Left colon (tissue), 2 donors: ENCODE measurements around the gene HIPK2. TPM values are rescaled to one million over a fixed set of nuclear protein-coding genes. Genes with fewer than 3 reads are reported as not detected.

Experiments used
- ATAC-seq: fragments of 200-7000 bp; cut with Tn5 transposase; one replicate; pipeline ENCODE4 v1.9.1; 2020; ENCODE audit warnings: mild to moderate bottlenecking, moderate library complexity
- DNase-seq, 2 donors: peaks; one replicate each; pipeline ENCODE4 v3.0.0-alpha.2; 2020
- intact Hi-C, 2 donors: fragments of 100-400 bp; cut with DNase I in 1 of 2; cut with micrococcal nuclease in 1 of 2; formaldehyde crosslinking; loops; one replicate each; pipeline versions ENCODE4 v1.11.2 to v1.14.0; 2022; cut with DNase I, micrococcal nuclease
- total RNA-seq, 2 donors: library from RNA; stranded (reverse); fragmentation: NEBNext Ultra II Directional; extraction: Animal tissue kit (Norgen Biotek cat#: 25700); gene quantifications; one replicate each; pipeline ENCODE4 v1.2.1, GENCODE V29; 2021
- donor health status: DM: no; HTN: no; CAD: no.
- donor health status: DM: yes; HTN: yes; CAD: no.

Gene HIPK2
- total RNA-seq, 2 donors from 2014 or later = 36.4 to 37.8 TPM

DNA sequence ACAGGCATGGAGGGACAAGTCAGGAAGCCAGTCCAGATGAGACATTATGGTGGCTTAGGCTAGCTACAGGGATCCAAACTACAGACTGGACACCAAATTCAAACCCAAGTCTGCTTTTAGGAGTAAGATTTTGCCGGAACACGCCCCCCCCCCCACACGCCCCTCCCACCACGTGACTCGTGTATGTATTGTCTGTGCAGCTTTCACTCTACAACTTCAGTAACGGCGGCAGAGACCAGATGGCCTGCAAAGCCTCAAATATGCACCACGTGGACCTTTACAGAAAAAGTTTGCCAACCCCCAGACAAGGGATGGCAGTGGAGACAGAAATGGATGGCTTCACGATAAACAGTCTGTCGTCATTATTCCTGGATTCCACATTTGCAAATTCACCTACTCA is 14.5 kb downstream of the HIPK2 start:
- ATAC-seq (no peak), DNase-seq (no peak)
- intact Hi-C loops = no loop called here

DNA sequence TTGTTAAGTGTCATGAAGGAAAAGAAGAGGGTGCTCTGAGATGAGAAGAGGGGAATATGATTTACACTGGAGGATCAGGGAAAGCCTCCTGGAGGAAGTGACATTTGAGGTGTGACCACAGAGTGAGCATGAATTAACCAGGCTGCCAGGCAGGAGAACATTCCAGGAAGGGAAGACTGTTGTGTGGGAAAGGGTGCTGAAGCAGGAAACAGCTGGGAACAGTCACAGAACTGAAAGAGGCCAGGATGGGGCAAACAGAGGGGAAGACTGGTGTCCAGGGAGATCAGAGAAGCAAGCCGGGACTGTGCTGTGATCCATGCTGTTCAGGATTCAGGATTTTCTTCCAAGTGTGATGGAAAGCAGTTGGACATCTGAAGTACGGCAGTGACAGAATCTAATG is 14.9 kb downstream of the HIPK2 start:
- no peak for DNase-seq
- intact Hi-C loops = no loop called here
- peak; percentile 48 for ATAC-seq

DNA sequence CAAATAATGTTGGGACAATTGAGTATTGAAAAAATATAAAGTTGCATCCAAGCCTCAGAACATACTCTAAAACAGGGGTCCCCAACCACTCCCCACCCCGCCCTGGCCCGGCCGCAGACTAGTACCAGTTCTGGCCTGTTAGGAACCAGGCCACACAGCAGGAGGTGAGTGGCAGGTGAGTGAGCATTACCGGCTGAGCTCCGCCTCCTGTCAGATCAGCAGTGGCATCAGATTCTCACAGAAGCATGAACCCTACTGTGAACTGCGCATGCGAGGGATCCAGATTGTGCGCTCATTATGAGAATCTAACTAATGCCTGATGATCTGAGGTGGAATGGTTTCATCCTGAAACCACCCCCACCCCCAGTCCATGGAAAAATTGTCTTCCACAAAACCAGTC is 19.4 kb downstream of the HIPK2 start:
- DNase-seq (peak; percentile 61 to 68), ATAC-seq (peak; percentile 44)
- intact Hi-C loops = no loop called here

DNA sequence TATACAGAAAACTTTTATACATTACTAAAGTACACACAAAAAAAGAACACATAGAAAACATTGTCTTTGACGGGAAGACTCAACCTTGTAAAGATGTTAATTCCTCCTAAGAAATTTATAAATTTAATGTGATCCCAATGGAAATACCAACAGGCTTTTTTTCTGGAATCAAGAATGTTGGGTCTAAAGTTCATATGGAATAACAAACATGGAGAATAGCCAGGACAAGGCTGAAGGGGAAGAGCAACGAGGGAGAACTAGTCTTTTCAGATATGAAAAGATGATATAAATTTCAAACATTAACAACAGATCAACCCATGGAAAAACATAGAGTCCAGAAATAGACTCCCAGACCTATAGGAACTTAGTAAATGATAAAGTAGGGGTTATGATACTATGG is 19.8 kb downstream of the HIPK2 start:
- DNase-seq (no peak), ATAC-seq (peak; percentile 25)
- intact Hi-C loops = no loop called here

DNA sequence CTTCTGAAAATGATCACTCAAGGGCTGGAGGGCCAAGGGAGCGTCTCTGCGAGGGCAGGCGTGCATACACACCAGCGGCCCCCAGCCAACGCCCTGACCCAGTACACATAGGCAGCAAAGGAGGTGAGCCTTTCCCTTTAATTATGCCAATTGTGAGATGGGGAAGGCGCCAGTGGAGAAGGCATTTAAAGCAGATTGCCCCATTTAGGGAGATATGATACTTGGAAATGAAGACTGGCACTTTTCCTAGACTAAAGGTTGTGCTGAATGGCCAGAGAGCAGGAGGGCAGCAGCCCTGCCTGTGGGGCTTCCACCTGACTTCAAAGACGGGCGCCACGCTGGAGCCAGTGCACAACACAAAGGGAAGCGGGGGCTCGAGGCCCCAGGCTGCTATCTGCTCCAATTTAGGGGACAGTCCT is 24.1 kb downstream of the HIPK2 start:
- ATAC-seq (peak; percentile 88), DNase-seq (peak in 1 of 2 donors; percentile 51)
- intact Hi-C loops = no loop called here

DNA sequence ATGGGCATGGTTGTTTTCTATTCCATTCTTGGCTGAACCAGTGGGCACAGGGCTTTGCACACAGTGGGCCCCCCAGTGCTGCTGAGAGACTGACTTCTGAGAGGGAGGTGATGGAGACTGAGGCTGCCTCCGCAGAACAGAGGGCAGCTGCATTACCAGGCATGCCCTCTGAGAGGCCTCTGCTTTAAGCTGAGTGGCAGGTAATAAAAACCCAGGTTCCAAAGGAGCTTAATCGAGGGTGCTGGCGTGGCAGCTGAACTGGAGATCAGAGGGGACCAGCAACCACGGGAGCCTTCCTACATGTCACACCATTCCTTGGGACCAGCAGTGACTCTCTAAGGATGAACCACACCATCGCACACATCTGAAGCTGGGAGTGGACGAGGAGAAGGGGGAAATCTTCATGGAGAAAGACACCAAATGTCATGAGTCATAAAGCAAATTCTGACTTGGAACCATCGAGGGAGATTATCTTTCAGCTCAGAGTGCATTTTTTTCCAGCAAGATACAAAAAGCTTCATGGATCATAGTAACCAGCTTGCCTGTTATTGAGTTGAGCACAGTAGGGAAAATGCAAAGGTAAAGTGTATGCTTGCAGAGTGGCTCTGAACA is 24.6 kb downstream of the HIPK2 start:
- DNase-seq (peak in 1 of 2 donors; percentile 43), ATAC-seq (peak; percentile 83)
- intact Hi-C loops = no loop called here

DNA sequence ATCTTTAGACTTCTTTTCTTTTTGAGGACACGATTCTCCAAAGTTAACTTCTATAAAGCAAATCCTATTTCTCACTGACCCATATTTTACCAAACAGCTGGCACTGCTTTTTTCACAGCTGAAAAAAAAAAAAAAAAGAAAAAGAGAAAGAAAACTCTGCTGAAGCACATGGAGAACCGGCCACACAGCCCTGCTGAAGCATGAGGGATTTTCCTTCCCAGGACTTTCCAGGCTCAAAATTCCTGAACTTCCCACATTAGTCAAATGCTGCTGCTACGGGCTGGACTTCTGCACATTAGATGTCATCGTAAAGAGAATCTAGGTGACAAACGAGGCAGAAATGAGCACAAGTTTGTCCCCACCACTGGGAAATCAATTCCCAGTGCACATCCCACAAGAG is 25.2 kb downstream of the HIPK2 start:
- ATAC-seq (no peak), DNase-seq (no peak)
- intact Hi-C loops = no loop called here

DNA sequence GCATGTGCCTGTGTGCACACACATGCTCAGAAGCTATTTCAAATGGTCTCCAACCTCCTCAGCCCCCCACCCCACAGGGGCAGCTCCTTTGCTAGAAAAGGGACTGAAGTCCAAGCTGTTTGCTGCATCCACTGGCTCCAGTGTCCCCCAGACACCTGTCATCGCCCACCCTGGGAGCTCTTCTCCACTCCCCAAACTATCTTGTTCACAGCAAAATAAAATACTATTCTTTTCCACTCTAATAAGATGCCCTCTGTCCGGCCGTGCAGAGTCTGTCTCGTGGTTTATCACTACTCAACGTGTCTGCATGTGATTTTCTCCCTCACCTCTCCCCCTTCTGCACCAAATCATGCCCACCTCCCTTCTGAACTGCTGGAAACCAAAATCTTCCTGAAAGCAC is 25.6 kb downstream of the HIPK2 start:
- ATAC-seq (no peak), DNase-seq (no peak)
- intact Hi-C loops = no loop called here

DNA sequence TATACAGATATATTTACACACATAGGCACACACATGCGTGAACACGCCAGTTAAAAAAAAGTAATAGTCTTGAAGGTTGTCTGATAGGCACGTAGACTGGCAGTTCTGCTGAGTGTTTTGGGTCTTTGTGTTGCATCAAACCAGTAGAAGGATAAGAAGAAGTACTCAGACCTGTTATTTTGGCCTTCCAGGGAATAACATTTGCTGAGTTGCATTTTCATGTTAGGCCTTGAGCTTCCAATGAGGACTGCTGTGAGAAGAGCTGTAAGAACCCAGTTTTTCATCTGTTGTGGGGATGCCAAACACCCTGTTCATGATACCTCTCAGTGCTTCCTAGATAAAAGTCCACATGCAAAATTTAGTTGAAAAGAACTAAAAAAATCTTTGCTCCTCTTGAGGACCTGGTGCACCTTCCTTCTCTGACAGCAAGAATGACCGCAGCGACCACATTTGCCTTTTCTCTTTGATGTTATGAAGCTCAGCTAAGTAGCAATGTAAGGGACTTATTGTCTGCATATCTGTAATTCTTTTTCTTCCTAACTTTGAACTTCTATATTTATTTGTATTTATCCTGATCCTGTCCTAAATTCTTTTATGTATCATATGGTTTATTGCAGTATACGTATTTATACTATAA is 27.2 kb downstream of the HIPK2 start:
- ATAC-seq (no peak), DNase-seq (no peak)
- intact Hi-C loops = no loop called here

DNA sequence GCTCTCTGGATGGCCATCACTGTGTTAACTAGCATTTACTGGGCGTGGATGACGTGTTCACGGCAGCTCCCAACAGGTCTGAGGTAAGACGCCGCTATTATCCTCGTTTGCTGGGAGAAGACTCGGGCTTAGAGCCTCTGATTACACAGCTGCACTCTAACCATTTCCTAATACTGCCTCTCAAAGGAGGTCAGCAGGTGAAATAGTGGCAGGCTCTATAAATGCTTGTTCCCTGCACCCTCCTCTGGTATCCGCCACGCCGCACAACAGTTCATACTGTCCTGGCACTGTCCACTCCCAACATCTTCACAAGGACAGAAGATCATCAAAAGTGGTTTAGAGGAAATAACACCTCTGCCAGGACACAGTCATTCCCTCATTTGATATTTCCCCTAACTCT is 28.3 kb downstream of the HIPK2 start:
- DNase-seq (no peak), ATAC-seq (no peak)
- intact Hi-C loops = no loop called here

DNA sequence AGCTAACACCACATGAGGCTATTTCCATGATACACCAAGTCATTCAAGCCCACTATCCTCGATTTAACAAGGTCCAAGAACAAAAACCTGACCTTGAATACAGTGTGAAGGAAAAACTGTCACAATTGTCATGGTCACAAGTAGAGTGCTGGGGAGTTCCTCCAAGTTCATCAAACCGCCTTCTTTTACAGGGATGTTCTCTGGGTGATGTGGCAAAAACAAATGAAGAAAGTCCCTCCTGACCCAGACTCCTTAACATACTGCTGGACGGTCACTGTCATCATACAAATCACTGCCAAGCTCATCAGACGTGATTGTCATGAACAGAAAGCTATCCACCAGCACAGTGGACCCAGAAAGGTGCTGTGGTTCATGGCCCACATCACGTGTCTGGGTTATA is 28.9 kb downstream of the HIPK2 start:
- ATAC-seq (no peak), DNase-seq (no peak)
- intact Hi-C loops = no loop called here

DNA sequence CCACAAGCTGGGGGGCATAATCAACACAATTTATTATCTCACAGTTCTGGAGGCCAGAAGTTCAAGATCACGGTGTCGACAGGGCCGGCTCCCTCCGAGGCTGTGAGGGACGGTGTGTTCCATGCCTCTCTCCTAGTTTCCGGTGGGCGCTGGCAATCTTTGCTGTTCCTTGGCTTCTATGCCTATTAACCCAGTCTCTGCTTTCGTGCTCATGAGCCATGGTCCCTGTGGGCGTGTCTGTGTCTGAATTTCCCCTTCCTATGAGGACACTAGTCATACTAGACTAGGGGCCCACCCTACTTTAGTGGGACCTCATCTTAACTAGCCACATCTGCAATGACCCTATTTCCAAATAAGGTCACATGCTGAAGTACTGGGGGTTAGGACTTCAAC is 29.4 kb downstream of the HIPK2 start:
- ATAC-seq = no peak
- intact Hi-C loops = no loop called here
- no peak for DNase-seq

DNA sequence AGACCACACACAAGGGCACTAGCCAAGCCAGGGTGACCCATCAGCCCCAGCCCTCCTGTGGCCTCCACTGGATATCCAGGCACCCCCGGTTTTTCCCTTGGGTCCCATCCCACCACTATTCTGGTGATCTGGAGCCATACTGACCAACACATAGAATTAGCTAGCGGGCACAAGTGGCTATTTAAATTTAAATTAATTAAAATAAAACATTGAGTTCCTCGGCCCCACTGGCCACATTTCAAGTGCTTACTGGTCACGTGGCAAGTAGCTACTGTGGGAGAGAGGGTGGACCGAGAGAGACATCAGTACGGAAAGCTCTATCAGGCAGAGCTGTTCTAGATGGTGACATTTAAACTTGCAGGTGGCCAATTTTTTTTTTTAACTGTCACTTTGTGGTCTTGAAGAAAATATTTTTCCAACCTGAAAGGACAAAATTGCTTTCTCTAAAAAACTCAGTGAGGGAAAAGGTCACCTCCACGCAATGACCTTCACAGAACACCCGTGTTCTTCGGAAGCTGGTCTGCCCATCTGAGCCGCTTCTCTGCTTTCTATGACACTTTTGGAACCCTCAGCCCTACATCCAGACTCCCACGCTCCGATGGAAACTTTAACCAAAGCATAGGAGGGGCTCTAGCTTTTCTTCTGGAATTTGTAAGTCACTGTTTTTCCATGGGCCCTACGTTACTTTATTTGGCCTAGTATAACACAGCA is 30.0 kb downstream of the HIPK2 start:
- intact Hi-C loops = no loop called here
- DNase-seq (no peak), ATAC-seq (no peak)

DNA sequence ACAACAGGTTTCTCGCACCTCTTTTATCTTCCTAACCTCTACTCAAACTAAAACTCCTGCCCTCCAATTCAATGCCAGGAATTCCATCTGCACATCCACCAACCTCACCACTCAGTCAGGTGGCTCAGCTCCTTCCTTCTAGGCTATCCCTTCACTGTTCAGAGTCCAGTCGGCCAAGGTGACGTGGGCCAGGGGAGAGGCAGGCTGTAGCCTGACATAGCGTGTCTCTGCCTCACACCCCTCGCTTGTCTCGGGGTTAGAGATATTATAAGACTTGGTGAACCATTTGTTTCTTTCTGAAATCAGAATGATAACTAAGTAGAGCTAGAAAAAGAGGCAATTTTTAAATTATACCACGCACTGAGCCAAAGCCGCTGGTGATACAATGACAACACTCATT is 31.1 kb downstream of the HIPK2 start:
- no peak for DNase-seq
- no peak for ATAC-seq
- intact Hi-C loops = no loop called here

DNA sequence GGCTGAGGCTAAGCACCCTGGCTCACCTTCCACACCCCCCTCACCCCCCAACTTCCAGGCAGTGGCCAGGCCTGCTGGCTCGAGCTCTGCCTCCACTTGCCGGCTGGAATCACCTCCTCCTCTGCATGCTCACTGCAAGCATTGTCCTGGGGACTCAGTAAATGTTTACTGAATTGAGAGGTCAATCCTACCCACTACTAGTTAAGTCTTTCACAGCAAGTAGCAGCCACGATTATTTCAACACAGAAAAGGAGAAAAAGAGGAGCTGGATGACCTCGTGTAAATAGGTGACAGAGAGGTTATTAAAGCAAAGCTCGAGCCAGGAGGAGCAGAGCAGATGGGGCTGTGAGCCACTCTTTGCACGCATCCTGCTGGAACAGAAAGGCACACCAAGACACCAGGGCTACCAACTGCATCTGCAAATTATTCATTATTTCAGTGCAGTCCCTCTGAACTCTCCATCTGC is 32.1 kb downstream of the HIPK2 start:
- DNase-seq (no peak), ATAC-seq (no peak)
- intact Hi-C loops = no loop called here

DNA sequence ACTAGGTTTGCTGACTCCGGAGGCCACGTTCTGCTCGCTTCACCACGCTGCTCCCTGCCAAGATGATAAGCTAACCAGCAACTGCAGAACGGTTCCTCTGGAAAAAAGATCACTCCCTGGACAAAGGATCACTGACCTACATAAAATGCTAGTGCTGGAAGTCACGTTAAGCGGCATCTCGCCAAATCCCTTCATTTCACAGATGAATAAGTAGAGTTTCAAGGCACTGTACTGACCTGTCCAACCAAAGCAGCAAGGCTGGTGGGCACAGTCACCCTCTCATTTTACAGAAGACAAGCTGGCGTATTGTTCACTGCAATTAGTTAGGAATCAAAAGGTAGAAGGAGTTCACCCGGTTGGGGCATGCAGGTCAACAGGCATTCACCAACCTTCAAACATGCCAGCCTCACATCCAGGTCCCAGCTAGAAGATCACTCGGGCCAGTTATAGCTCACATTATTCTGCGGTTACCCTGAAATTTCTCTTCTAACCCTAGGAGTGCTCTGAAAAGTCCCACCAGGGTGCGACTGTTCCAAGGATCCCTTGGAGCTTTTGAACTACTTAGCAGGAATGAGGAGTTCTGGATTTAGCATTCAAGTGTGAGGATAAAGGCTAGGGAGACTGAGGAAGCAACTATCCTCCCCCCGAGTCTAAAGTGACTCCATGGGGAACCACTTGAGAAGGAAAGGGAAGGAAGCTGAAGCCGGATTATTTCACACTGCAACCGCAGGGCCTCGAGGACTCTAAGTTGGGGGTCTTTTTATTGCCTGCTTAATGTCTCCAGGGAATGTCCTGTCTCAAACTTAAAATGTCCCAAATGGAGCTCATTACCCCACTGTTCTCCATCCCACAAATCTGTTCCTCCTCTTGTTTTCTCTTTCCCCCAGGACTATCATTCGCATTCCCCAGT is 32.8 kb downstream of the HIPK2 start:
- DNase-seq = no peak
- intact Hi-C loops = no loop called here
- no peak for ATAC-seq

DNA sequence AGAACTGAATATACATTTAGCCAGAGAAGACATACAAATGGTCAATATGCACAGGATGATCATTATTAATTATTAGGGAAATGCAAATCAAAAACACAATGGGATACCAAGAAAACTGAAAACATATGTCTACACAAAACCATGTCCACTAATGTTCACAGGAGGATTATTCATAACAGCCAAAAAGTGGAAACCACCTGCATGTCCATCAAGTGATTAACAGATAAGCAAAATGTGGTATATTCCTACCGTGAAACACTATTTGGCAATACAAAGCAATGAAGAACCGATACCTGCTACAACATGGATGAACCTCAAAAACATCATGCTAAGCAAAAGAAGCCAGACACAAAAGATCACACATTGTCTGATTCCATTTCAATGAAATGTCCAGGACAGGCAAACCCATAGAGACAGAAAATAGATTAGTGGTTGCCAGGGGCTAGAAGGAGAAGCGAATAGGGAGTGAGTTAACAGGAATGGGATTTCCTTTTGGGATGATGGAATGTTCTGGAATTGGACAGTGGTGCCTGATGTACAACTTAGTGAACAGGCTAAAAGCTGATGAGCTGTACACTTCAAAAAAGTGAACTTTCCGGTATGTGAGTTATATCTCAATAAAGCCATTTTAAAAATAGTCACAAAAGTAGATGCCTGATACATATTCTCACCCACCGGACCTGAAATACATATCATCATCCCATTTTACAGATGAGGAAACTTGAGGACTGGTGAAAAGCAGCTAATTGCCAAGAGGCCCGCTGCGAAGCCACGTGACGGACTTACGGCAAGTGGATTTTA is 33.6 kb downstream of the HIPK2 start:
- no peak for ATAC-seq
- intact Hi-C loops = no loop called here
- no peak for DNase-seq

DNA sequence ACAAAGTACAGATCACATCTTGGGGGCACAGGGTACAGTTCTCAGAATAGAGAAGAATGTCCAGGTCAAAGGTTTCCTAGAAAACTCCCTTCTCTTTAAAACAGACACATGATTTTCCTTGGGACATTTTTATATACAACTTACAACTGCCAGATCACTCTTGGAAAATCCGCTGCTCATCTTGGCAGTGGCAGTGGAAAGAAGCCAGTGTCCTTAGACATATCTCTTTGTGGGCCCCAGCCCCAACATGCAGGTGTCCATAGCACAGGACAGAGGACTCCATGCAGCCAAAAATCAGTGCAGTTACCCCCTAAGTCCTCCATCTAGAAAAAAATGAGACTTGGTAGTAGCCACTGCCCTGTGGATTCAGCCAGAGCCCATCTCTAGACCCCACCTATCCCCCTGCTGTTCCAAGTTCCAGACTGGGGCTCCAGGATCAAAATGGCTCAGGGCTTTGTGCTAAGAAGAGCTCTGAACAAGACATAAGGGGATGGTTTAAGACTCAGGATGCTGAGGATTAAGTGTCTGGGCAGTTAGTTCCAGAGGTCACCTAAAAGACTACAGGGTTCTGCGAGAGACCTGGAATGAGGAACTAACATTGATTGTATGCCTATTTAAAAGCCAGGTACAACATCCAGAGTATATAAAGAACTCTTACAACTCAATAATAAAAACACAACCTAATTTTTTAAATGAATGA is 34.4 kb downstream of the HIPK2 start:
- peak; percentile 30 for ATAC-seq
- intact Hi-C loops = no loop called here
- no peak for DNase-seq
